Measurements from ENCODE around the gene GCC1.

GCC1 gene

DNA sequence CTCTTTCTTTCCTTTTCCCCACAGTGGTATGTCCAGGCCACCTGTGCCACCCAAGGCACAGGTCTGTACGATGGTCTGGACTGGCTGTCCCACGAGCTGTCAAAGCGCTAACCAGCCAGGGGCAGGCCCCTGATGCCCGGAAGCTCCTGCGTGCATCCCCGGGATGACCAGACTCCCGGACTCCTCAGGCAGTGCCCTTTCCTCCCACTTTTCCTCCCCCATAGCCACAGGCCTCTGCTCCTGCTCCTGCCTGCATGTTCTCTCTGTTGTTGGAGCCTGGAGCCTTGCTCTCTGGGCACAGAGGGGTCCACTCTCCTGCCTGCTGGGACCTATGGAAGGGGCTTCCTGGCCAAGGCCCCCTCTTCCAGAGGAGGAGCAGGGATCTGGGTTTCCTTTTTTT, 5.8 kb upstream of the GCC1 start:
- peaks cover 16% of the 10 kb centered on the region for H3K27me3 ChIP-seq (ENCODE audit: control insufficient read depth, insufficient read depth, low read length, poor library complexity, severe bottlenecking)
- no peak overlapping the region for H3K27ac ChIP-seq (ENCODE audit: insufficient read depth, low read depth, low read length, poor library complexity, severe bottlenecking)
- no peak overlapping the region for H3K4me3 ChIP-seq (ENCODE audit: insufficient read depth, low read depth, low read length)
- peaks cover 15% of the 10 kb centered on the region for H3K36me3 ChIP-seq (ENCODE audit: control insufficient read depth, insufficient read depth, low read length)
- WGBS, 2 experiments = 93 to 95% methylated on average over 7 of the region's 7 CpGs
- H3K9me3 ChIP-seq (ENCODE audit: control insufficient read depth, low read length) = no peaks in the 10 kb centered on the region
- peaks cover 8% of the 10 kb centered on the region for H3K4me1 ChIP-seq (ENCODE audit: control insufficient read depth, insufficient read depth, low read length)

- Histone ChIP-seq H3K27ac (ENCODE audit: insufficient read depth, low read depth, low read length, poor library complexity, severe bottlenecking) (no peak overlapping the region), H3K4me3 (ENCODE audit: insufficient read depth, low read depth, low read length) (no peak overlapping the region), H3K36me3 (ENCODE audit: control insufficient read depth, insufficient read depth, low read length) (peaks cover 15% of the 10 kb centered on the region), H3K9me3 (ENCODE audit: control insufficient read depth, low read length) (no peaks in the 10 kb centered on the region), H3K4me1 (ENCODE audit: control insufficient read depth, insufficient read depth, low read length) (peaks cover 8% of the 10 kb centered on the region), H3K27me3 (ENCODE audit: control insufficient read depth, insufficient read depth, low read length, poor library complexity, severe bottlenecking) (peaks cover 22% of the 10 kb centered on the region)
- 94 to 98% methylated on average over 3 of the region's 3 CpGs for WGBS, 2 experiments
Observed at GRCh38 chr7:127589896-127590295, 4.5 kb upstream of the GCC1 start.

DNA sequence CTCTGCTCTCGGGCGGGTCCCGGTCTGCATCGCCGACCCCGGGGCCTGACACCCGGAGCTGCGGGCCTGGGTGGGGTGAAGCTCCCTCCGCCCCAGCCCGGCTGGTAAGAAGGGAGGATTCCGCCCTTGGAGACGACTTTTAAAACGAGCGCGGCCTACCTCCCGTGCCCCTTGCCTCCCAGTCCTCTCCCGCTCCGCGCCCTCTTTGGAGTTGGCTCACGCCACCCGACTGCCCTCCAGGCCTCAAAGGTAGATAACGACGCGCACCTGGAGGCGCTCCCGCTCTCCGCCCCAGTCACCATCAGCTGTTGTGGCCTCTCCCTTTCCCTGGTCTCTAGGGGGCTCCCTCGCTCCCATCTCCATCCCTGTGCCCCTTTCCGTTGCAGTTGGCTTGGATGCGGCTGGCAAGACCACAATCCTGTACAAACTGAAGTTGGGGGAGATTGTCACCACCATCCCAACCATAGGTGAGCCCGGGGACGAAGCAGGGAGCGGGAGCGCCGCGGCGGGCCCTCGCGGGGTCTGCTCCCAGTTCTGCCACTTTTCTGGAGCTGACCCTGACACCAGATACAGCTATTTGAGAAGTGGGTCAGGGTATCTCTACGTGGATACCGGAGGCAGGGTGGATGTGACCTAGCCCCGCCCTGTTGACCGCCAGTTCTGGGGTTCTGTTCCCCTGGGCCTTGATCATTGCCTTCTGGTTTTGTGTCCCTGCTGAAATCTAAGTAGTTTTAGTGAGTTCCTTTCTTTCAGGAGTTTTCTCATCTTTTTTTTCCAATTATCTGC, 3.5 kb upstream of the GCC1 start:
- peaks cover 15% of the 10 kb centered on the region for H3K36me3 ChIP-seq (ENCODE audit: control insufficient read depth, insufficient read depth, low read length)
- H3K9me3 ChIP-seq (ENCODE audit: control insufficient read depth, low read length) = no peaks in the 10 kb centered on the region
- H3K4me1 ChIP-seq (ENCODE audit: control insufficient read depth, insufficient read depth, low read length) = peaks cover 17% of the 10 kb centered on the region
- peak overlapping the region; percentile 98 for H3K4me3 ChIP-seq (ENCODE audit: insufficient read depth, low read depth, low read length)
- peaks cover 22% of the 10 kb centered on the region for H3K27me3 ChIP-seq (ENCODE audit: control insufficient read depth, insufficient read depth, low read length, poor library complexity, severe bottlenecking)
- 5 to 8% methylated on average over 43 of the region's 43 CpGs for WGBS, 2 experiments
- H3K27ac ChIP-seq (ENCODE audit: insufficient read depth, low read depth, low read length, poor library complexity, severe bottlenecking) = peak overlapping the region; percentile 57

- WGBS, 2 experiments = 2% methylated on average over 77 of the region's 77 CpGs
- peaks cover 22% of the 10 kb centered on the region for H3K27me3 ChIP-seq (ENCODE audit: control insufficient read depth, insufficient read depth, low read length, poor library complexity, severe bottlenecking)
- H3K4me3 ChIP-seq (ENCODE audit: insufficient read depth, low read depth, low read length) = peak within 1 kb of the TSS; percentile 98
- peaks cover 18% of the 10 kb centered on the region for H3K4me1 ChIP-seq (ENCODE audit: control insufficient read depth, insufficient read depth, low read length)
- H3K27ac ChIP-seq (ENCODE audit: insufficient read depth, low read depth, low read length, poor library complexity, severe bottlenecking) = peak within 1 kb of the TSS; percentile 57
- H3K9me3 ChIP-seq (ENCODE audit: control insufficient read depth, low read length) = no peaks in the 10 kb centered on the region
- peaks cover 16% of the 10 kb centered on the region for H3K36me3 ChIP-seq (ENCODE audit: control insufficient read depth, insufficient read depth, low read length)
Observed at GRCh38 chr7:127588019-127588696, 2.8 kb upstream of the GCC1 start, which contains the start of gene ARF5. Gene ARF5 (plus strand): TSS chr7:127588411. CDS start chr7:127588499, 88 bp downstream.

GRCh38 chr7:127587663-127588018, 2.2 kb upstream of the GCC1 start:
- WGBS, 2 experiments = 82 to 83% methylated on average over 20 of the region's 20 CpGs
- Histone ChIP-seq H3K27ac (ENCODE audit: insufficient read depth, low read depth, low read length, poor library complexity, severe bottlenecking) (no peak overlapping the region), H3K9me3 (ENCODE audit: control insufficient read depth, low read length) (no peaks in the 10 kb centered on the region), H3K4me3 (ENCODE audit: insufficient read depth, low read depth, low read length) (peak overlapping the region; percentile 98), H3K36me3 (ENCODE audit: control insufficient read depth, insufficient read depth, low read length) (peaks cover 21% of the 10 kb centered on the region), H3K27me3 (ENCODE audit: control insufficient read depth, insufficient read depth, low read length, poor library complexity, severe bottlenecking) (peaks cover 22% of the 10 kb centered on the region), H3K4me1 (ENCODE audit: control insufficient read depth, insufficient read depth, low read length) (peaks cover 18% of the 10 kb centered on the region)

DNA sequence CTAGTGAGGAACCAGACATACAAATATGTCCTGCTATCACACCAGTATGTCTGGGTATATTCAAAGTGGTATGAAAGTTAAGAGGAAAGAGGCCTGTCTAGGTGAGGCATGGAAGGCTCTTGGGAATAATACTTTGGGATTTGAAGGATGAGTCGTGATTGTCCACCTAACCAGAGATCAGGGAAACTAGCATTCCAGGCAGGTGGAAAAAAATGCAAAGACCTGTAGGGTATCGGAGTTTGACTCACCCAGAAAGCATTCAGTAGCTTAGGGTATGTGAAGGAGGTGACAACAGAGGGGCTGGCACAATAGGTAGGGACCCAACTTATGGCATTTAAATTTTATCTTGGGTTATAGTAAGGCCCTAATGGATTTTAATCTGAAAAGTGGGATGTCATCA, 950 bp upstream of the GCC1 start:
- Histone ChIP-seq H3K27ac (ENCODE audit: insufficient read depth, low read depth, low read length, poor library complexity, severe bottlenecking) (no peak overlapping the region), H3K36me3 (ENCODE audit: control insufficient read depth, insufficient read depth, low read length) (peaks cover 32% of the 10 kb centered on the region), H3K4me1 (ENCODE audit: control insufficient read depth, insufficient read depth, low read length) (peaks cover 18% of the 10 kb centered on the region), H3K4me3 (ENCODE audit: insufficient read depth, low read depth, low read length) (no peak overlapping the region), H3K27me3 (ENCODE audit: control insufficient read depth, insufficient read depth, low read length, poor library complexity, severe bottlenecking) (peaks cover 22% of the 10 kb centered on the region), H3K9me3 (ENCODE audit: control insufficient read depth, low read length) (no peaks in the 10 kb centered on the region)
- 90 to 92% methylated on average over 2 of the region's 2 CpGs for WGBS, 2 experiments

- Histone ChIP-seq H3K9me3 (ENCODE audit: control insufficient read depth, low read length) (no peaks in the 10 kb centered on the region), H3K4me3 (ENCODE audit: insufficient read depth, low read depth, low read length) (peak overlapping the region; percentile 94), H3K27me3 (ENCODE audit: control insufficient read depth, insufficient read depth, low read length, poor library complexity, severe bottlenecking) (peaks cover 22% of the 10 kb centered on the region), H3K27ac (ENCODE audit: insufficient read depth, low read depth, low read length, poor library complexity, severe bottlenecking) (no peak overlapping the region), H3K4me1 (ENCODE audit: control insufficient read depth, insufficient read depth, low read length) (peaks cover 18% of the 10 kb centered on the region), H3K36me3 (ENCODE audit: control insufficient read depth, insufficient read depth, low read length) (peaks cover 22% of the 10 kb centered on the region)
- WGBS, 2 experiments = 45 to 47% methylated on average over 12 of the region's 12 CpGs
Observed at GRCh38 chr7:127584648-127585043, 750 bp downstream of the GCC1 start.

DNA sequence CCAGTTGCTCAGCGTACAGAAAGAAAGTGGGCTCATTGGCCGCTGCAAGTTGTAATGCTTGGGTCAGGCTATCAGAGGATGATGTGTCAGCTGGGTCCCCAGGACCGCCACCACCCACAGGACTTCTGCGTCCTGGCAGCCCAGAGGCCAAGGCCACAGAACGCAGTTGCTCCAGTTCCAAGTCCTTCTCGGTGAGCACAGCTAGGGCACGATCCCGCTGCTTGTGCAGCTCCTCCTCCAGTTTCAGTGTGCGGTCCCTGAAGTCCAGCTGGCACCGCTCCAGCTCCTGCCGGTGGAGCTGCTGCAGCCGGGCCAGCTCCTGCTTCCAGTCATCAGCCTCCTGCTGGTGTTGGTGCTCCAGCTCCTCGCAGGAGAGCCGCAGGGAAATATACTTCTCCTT, 3.0 kb downstream of the GCC1 start:
- Histone ChIP-seq H3K27ac (ENCODE audit: insufficient read depth, low read depth, low read length, poor library complexity, severe bottlenecking) (no peak overlapping the region), H3K4me1 (ENCODE audit: control insufficient read depth, insufficient read depth, low read length) (peaks cover 10% of the 10 kb centered on the region), H3K4me3 (ENCODE audit: insufficient read depth, low read depth, low read length) (no peak overlapping the region), H3K36me3 (ENCODE audit: control insufficient read depth, insufficient read depth, low read length) (peaks cover 22% of the 10 kb centered on the region), H3K27me3 (ENCODE audit: control insufficient read depth, insufficient read depth, low read length, poor library complexity, severe bottlenecking) (peaks cover 17% of the 10 kb centered on the region), H3K9me3 (ENCODE audit: control insufficient read depth, low read length) (no peaks in the 10 kb centered on the region)
- WGBS, 2 experiments = 94% methylated on average over 14 of the region's 14 CpGs

DNA sequence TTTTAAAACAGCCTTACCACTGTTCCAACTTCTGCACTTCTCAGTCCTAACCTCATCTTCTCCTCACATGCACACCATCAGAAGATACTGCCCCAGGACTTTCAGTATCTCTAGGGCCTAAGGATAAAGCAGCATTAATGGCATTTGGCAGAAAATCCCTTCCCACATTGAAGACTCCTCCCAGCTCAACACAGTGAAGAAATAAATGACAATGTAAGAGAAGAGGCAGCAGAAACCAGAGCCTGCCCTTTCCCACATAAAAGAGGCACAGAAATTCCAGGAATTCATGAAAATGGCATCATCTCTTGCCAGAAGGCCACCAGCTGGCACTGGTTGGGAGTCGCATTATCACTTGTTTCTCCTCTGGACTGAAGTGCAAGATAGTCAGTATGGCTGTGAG, 3.7 kb downstream of the GCC1 start:
- Histone ChIP-seq H3K27me3 (ENCODE audit: control insufficient read depth, insufficient read depth, low read length, poor library complexity, severe bottlenecking) (peaks cover 10% of the 10 kb centered on the region), H3K27ac (ENCODE audit: insufficient read depth, low read depth, low read length, poor library complexity, severe bottlenecking) (no peak overlapping the region), H3K9me3 (ENCODE audit: control insufficient read depth, low read length) (no peaks in the 10 kb centered on the region), H3K36me3 (ENCODE audit: control insufficient read depth, insufficient read depth, low read length) (peaks cover 22% of the 10 kb centered on the region), H3K4me3 (ENCODE audit: insufficient read depth, low read depth, low read length) (no peak overlapping the region), H3K4me1 (ENCODE audit: control insufficient read depth, insufficient read depth, low read length) (peaks cover 10% of the 10 kb centered on the region)
- 96 to 97% methylated on average over 1 of the region's 1 CpG for WGBS, 2 experiments

- Histone ChIP-seq H3K27ac (ENCODE audit: insufficient read depth, low read depth, low read length, poor library complexity, severe bottlenecking) (no peak overlapping the region), H3K4me1 (ENCODE audit: control insufficient read depth, insufficient read depth, low read length) (peaks cover 10% of the 10 kb centered on the region), H3K9me3 (ENCODE audit: control insufficient read depth, low read length) (no peaks in the 10 kb centered on the region), H3K36me3 (ENCODE audit: control insufficient read depth, insufficient read depth, low read length) (peaks cover 22% of the 10 kb centered on the region), H3K4me3 (ENCODE audit: insufficient read depth, low read depth, low read length) (no peak overlapping the region), H3K27me3 (ENCODE audit: control insufficient read depth, insufficient read depth, low read length, poor library complexity, severe bottlenecking) (no peaks in the 10 kb centered on the region)
Observed at GRCh38 chr7:127580612-127581011, 4.8 kb downstream of the GCC1 start.

Data from ectodermal cell (in vitro differentiated cells).